Neural progenitor cell (in vitro differentiated cells): ENCODE results near the gene TMEM9B. TPM values are rescaled to one million over a fixed set of nuclear protein-coding genes. Genes with fewer than 3 reads are reported as not detected.
A peak's percentile ranks its signal among the peaks of the same experiment; 100 is the strongest.

ENCODE experiments used
- DNase-seq: peaks from one replicate; pipeline ENCODE4 v3.0.0-alpha.2; 2016; ENCODE audit warnings: low spot score
- H2AFZ ChIP-seq: fragments of 200-600 bp; sonication (generic); replicated peaks from 2 replicates; pipeline ENCODE4 v1.6.1; 2016; ENCODE audit warnings: antibody characterized with exemption
- H3F3A ChIP-seq: fragments of 200-600 bp; sonication (generic); 2 replicates; pipeline ENCODE4 v1.6.1; 2016; ENCODE audit warnings: antibody characterized with exemption, low read depth
- H3K27ac ChIP-seq: fragments of 200-600 bp; sonication (generic); 2 replicates; pipeline ENCODE4 v1.5.1; 2016; ENCODE audit warnings: mild to moderate bottlenecking
- H3K27me3 ChIP-seq: fragments of 200-600 bp; sonication (generic); 2 replicates; pipeline ENCODE4 v1.6.1; 2016; ENCODE audit warnings: mild to moderate bottlenecking, moderate library complexity
- H3K36me3 ChIP-seq: fragments of 200-600 bp; sonication (generic); 2 replicates; pipeline ENCODE4 v1.5.1; 2016
- H3K4me1 ChIP-seq: fragments of 200-600 bp; sonication (generic); 2 replicates; pipeline ENCODE4 v1.6.1; 2016; ENCODE audit warnings: mixed run types
- H3K4me2 ChIP-seq: fragments of 200-600 bp; sonication (generic); 2 replicates; pipeline ENCODE4 v1.6.1; 2016
- H3K4me3 ChIP-seq: fragments of 200-600 bp; sonication (generic); 2 replicates; pipeline ENCODE4 v1.5.1; 2016
- H3K79me2 ChIP-seq: fragments of 200-600 bp; sonication (generic); 2 replicates; pipeline ENCODE4 v1.6.1; 2016; ENCODE audit warnings: low read depth
- H3K9ac ChIP-seq: fragments of 200-600 bp; sonication (generic); 2 replicates; pipeline ENCODE4 v1.6.1; 2016
- H3K9me3 ChIP-seq: fragments of 200-600 bp; sonication (generic); 2 replicates; pipeline ENCODE4 v1.5.1; 2016; ENCODE audit warnings: low read depth
- H4K20me1 ChIP-seq: fragments of 200-600 bp; sonication (generic); 2 replicates; pipeline ENCODE4 v1.6.1; 2016; ENCODE audit warnings: low read depth
- H3K27ac Mint-ChIP-seq: 3 replicates; pipeline ENCODE4 v1.8.0; 2021; ENCODE audit warnings: mixed read lengths
- H3K27me3 Mint-ChIP-seq: 2 replicates; pipeline ENCODE4 v1.8.0; 2022; ENCODE audit warnings: low read depth, mild to moderate bottlenecking, inconsistent platforms, moderate library complexity, mixed read lengths; ENCODE audit not compliant: insufficient read depth
- H3K36me3 Mint-ChIP-seq: 3 replicates; pipeline ENCODE4 v1.8.0; 2021; ENCODE audit warnings: mixed read lengths
- H3K4me1 Mint-ChIP-seq: 3 replicates; pipeline ENCODE4 v1.8.0; 2021; ENCODE audit warnings: mixed read lengths
- H3K4me3 Mint-ChIP-seq: 3 replicates; pipeline ENCODE4 v1.8.0; 2021; ENCODE audit warnings: mild to moderate bottlenecking, moderate library complexity, mixed read lengths
- H3K9me3 Mint-ChIP-seq: 3 replicates; pipeline ENCODE4 v1.8.0; 2020; ENCODE audit warnings: mixed read lengths
- EZH2 ChIP-seq: fragments of 200-600 bp; sonication (generic); IDR thresholded peaks from 2 replicates; pipeline ENCODE4 v1.6.1; 2017; ENCODE audit warnings: antibody characterized with exemption, mild to moderate bottlenecking, moderate library complexity
- EZH2phosphoT487 ChIP-seq: fragments of 200-600 bp; sonication (generic); IDR thresholded peaks from 2 replicates; pipeline ENCODE4 v1.6.1; 2017; ENCODE audit warnings: antibody characterized with exemption
- total RNA-seq: library from RNA; depleted of rRNA; stranded (reverse); fragments of >200 nt; gene quantifications from 2 replicates; pipeline ENCODE4 v1.2.3, GENCODE V29; 2015; ENCODE audit warnings: low replicate concordance
- TF ChIP-seq, protein P1 (sequence below): fragments of 200-600 bp; sonication (generic); IDR thresholded peaks from 2 replicates; pipeline ENCODE4 v1.5.1; 2017; ENCODE audit warnings: antibody characterized with exemption, mild to moderate bottlenecking

TMEM9B gene
- total RNA-seq, 1 donor from 2014 or later = 17.6 TPM

DNA sequence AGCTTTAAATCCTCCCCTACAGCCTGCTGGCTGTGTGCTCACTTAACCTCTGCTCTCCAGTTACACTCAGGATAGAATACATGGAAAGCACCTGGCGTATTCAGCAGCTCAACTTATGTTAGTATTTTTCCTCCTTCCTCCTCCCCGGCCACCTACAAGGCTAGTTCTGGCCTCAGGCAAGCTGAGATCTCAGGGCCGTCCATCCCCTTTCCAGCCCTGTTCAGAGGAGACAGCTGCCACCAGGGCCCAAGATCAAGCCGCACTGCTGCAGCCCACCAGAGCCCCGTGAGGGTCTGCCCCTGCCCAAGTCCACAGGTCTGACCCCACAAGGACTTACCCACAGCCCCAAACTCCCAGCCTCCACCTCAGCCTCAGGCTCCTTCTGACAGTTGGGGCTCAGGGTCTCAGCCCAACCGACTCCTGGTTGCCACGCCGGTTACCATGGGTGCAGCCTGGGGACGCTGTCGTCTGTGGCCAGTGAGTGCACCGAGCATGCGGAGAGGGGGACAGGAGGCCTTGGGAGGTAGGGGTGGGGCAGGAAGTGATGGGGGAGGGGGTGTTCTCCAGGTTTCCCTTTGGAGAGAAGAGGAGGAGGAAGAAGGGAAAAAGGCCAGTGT lies 31.6 kb downstream of the TMEM9B start, which contains the start of gene C11orf16:
C11orf16 (minus strand) TSS at position 384 of the 617 bp plus-strand sequence. CDS start 639 bp downstream, outside the sequence.
- H3K4me3 ChIP-seq = no peak within 1 kb of the TSS
- no peaks in the 10 kb centered on the region for H3F3A ChIP-seq
- no peak for TF ChIP-seq EZH2phosphoT487
- TF ChIP-seq, protein P1, sequence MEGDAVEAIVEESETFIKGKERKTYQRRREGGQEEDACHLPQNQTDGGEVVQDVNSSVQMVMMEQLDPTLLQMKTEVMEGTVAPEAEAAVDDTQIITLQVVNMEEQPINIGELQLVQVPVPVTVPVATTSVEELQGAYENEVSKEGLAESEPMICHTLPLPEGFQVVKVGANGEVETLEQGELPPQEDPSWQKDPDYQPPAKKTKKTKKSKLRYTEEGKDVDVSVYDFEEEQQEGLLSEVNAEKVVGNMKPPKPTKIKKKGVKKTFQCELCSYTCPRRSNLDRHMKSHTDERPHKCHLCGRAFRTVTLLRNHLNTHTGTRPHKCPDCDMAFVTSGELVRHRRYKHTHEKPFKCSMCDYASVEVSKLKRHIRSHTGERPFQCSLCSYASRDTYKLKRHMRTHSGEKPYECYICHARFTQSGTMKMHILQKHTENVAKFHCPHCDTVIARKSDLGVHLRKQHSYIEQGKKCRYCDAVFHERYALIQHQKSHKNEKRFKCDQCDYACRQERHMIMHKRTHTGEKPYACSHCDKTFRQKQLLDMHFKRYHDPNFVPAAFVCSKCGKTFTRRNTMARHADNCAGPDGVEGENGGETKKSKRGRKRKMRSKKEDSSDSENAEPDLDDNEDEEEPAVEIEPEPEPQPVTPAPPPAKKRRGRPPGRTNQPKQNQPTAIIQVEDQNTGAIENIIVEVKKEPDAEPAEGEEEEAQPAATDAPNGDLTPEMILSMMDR = no peak
- TF ChIP-seq EZH2 = no peak
- H3K27ac ChIP-seq = no peak within 1 kb of the TSS
- peaks cover 2% of the 10 kb centered on the region for H3K9me3 Mint-ChIP-seq
- H3K36me3 ChIP-seq = no peaks in the 10 kb centered on the region
- no peak within 1 kb of the TSS for H3K4me3 Mint-ChIP-seq
- no peaks in the 10 kb centered on the region for H3K27me3 ChIP-seq
- H2AFZ ChIP-seq = no peak within 1 kb of the TSS
- no peak for DNase-seq
- no peaks in the 10 kb centered on the region for H3K9me3 ChIP-seq
- H4K20me1 ChIP-seq = no peaks in the 10 kb centered on the region
- peaks cover 22% of the 10 kb centered on the region for H3K4me1 Mint-ChIP-seq
- H3K9ac ChIP-seq = no peak within 1 kb of the TSS
- H3K4me1 ChIP-seq = peaks cover 6% of the 10 kb centered on the region
- H3K4me2 ChIP-seq = no peak within 1 kb of the TSS
- no peaks in the 10 kb centered on the region for H3K27me3 Mint-ChIP-seq
- peaks cover 2% of the 10 kb centered on the region for H3K36me3 Mint-ChIP-seq
- H3K79me2 ChIP-seq = no peaks in the 10 kb centered on the region
- peak within 1 kb of the TSS; percentile 39 for H3K27ac Mint-ChIP-seq

DNA sequence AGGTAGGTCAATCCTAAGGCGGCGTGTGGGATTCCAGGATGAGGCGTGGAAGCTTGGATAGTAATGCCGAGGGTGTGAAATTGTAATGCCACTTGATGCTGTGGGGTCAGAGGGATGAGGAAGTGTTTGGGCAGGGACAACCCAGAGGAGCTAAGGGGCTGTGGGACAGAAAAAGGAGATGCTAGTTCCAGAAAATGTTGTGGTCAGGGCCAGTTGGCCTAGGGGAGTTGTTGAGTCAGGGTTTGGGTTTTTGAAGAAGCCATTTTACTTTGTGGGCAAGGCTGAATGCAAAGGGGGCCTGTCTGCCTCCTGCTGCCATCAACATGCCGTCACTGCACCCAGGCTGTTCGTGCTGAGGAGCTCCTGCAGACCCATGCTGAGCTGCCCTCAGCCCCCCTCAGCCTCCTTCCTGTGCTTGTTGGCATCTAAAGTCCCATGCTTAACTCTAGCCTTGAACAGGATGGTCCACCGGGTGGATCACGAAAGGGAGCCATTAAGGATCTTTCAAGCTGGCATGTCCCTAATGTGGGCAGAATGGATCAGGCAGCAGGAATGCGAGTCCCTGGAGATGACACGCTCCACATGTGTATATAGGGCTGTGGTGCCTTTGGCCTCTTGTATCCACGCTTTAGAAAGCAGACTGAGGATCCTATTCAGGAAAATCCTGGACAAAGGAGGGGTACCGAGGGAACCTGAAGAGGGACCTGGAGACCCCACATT lies 33.6 kb downstream of the TMEM9B start:
- Histone ChIP-seq H3K27me3 (no peaks in the 10 kb centered on the region), H3K27ac (no peak overlapping the region), H3K4me1 (peaks cover 6% of the 10 kb centered on the region), H2AFZ (no peak overlapping the region), H4K20me1 (no peaks in the 10 kb centered on the region), H3K79me2 (no peaks in the 10 kb centered on the region), H3K36me3 (no peaks in the 10 kb centered on the region), H3K9me3 (no peaks in the 10 kb centered on the region), H3K4me2 (no peak overlapping the region), H3K4me3 (no peak overlapping the region), H3K9ac (no peak overlapping the region), H3F3A (no peaks in the 10 kb centered on the region)
- Mint-ChIP-seq H3K4me3 (no peak overlapping the region), H3K4me1 (peaks cover 19% of the 10 kb centered on the region), H3K9me3 (no peaks in the 10 kb centered on the region), H3K36me3 (peaks cover 2% of the 10 kb centered on the region), H3K27me3 (no peaks in the 10 kb centered on the region), H3K27ac (peak overlapping the region; percentile 76)
- DNase-seq = no peak
- TF ChIP-seq EZH2phosphoT487 = no peak
- TF ChIP-seq EZH2 = no peak
- TF ChIP-seq, protein P1 = no peak

DNA sequence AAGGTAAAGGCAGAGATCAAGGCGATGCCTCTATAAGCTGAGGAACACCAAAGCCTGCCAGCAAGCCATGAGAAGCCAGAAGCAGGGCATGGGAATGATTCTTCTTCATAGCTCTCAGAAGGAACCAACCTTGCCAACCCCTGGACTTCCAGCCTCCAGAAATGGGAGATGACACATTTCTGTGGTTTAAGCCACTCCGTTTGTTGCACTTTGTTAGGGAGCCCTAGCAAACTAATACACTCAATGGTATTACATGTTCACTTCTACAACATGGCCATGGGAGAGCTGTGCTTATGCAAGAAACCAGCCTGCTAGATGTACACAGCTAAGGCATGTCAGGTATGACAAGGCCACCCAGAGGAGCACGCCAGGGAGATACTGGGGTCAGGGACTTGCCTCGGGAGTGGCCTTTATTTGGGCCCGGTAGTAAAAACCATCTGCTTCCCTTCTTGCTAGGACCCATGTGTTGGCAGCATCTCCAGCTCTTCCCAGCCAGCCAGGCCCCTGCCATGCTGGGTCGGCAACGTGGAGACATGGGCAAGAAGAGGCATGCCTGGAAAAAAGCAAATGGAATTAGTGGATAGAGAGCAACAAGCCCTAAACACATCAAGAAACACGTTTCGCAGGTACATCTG lies 35.1 kb downstream of the TMEM9B start:
- no peak overlapping the region for H3K4me2 ChIP-seq
- no peak for DNase-seq
- no peaks in the 10 kb centered on the region for H4K20me1 ChIP-seq
- Mint-ChIP-seq H3K4me1 (peaks cover 7% of the 10 kb centered on the region), H3K4me3 (no peak overlapping the region), H3K27me3 (no peaks in the 10 kb centered on the region), H3K36me3 (peaks cover 6% of the 10 kb centered on the region), H3K27ac (no peak overlapping the region), H3K9me3 (no peaks in the 10 kb centered on the region)
- no peaks in the 10 kb centered on the region for H3K79me2 ChIP-seq
- no peaks in the 10 kb centered on the region for H3K36me3 ChIP-seq
- no peak overlapping the region for H2AFZ ChIP-seq
- H3K4me1 ChIP-seq = no peaks in the 10 kb centered on the region
- no peaks in the 10 kb centered on the region for H3K9me3 ChIP-seq
- TF ChIP-seq EZH2 (no peak), EZH2phosphoT487 (no peak)
- TF ChIP-seq, protein P1 = no peak
- H3F3A ChIP-seq = no peaks in the 10 kb centered on the region
- no peak overlapping the region for H3K27ac ChIP-seq
- no peak overlapping the region for H3K9ac ChIP-seq
- H3K27me3 ChIP-seq = no peaks in the 10 kb centered on the region
- no peak overlapping the region for H3K4me3 ChIP-seq
